CD4-positive, alpha-beta T cell (primary cell): ENCODE results near the gene NTRK2. TPM values are rescaled to one million over a fixed set of nuclear protein-coding genes. Genes with fewer than 3 reads are reported as not detected.

Experiments used
- ATAC-seq: fragments of 200-7000 bp; cut with Tn5 transposase; one replicate; pipeline ENCODE4 v1.10.0; 2022; ENCODE audit warnings: mild to moderate bottlenecking; ENCODE audit not compliant: poor library complexity
- CTCF ChIA-PET: fragments of 350-600 bp; sonication (Branson Sonifier 250); formaldehyde crosslinking; loops from one replicate; lab custom pipeline; 2021; ENCODE audit warnings: antibody characterized with exemption, inconsistent platforms; lab: Charles Lee
- POLR2A ChIA-PET: fragments of 350-600 bp; sonication (Branson Sonifier 250); formaldehyde crosslinking; loops from one replicate; lab custom pipeline; 2021; ENCODE audit warnings: antibody characterized with exemption, inconsistent platforms; lab: Charles Lee
- DNase-seq, 14 experiments: peaks; one replicate each; pipeline ENCODE4 v3.0.0-alpha.2; 2013 to 2020; ENCODE audit warnings: mixed read lengths in 2 of 14
- H3K27ac ChIP-seq, 2 donors: one replicate each; pipeline versions ENCODE4 v1.5.1 to v1.7.0; 2013; ENCODE audit warnings: low read length in 2 of 2, low read depth in 1 of 2, mild to moderate bottlenecking in 1 of 2
- H3K27me3 ChIP-seq, 2 experiments: 1 replicate in 1 of 2; 2 replicates in 1 of 2; pipeline versions ENCODE4 v1.6.1 to v1.7.0; 2013; ENCODE audit warnings: low read length in 2 of 2, control low read depth in 1 of 2, mild to moderate bottlenecking in 1 of 2, moderate library complexity in 1 of 2; ENCODE audit not compliant: insufficient read depth in 2 of 2, control insufficient read depth in 1 of 2
- H3K36me3 ChIP-seq: one replicate; pipeline ENCODE4 v1.6.1; 2013; ENCODE audit warnings: low read length, control low read depth; ENCODE audit not compliant: insufficient read depth
- H3K4me1 ChIP-seq: one replicate; pipeline ENCODE4 v1.6.1; 2013; ENCODE audit warnings: low read length, control low read depth; ENCODE audit not compliant: insufficient read depth
- H3K4me3 ChIP-seq: one replicate; pipeline ENCODE4 v1.5.1; 2013; ENCODE audit warnings: mild to moderate bottlenecking, low read length, moderate library complexity
- H3K9me3 ChIP-seq, 2 experiments: 1 replicate in 1 of 2; 2 replicates in 1 of 2; pipeline versions ENCODE4 v1.6.1 to v1.7.0; 2013; ENCODE audit warnings: low read length in 2 of 2, mild to moderate bottlenecking in 2 of 2, control low read depth in 1 of 2, moderate library complexity in 1 of 2; ENCODE audit not compliant: control insufficient read depth in 1 of 2, insufficient read depth in 1 of 2
- H3K27ac Mint-ChIP-seq: one replicate; pipeline ENCODE4 v1.8.0; 2020; ENCODE audit warnings: mixed read lengths
- H3K27me3 Mint-ChIP-seq: one replicate; pipeline ENCODE4 v1.8.0; 2021; ENCODE audit warnings: mixed read lengths
- H3K36me3 Mint-ChIP-seq: one replicate; pipeline ENCODE4 v1.8.0; 2021; ENCODE audit warnings: low read depth, mixed read lengths
- H3K4me1 Mint-ChIP-seq: one replicate; pipeline ENCODE4 v1.8.0; 2021; ENCODE audit warnings: low read depth, mixed read lengths
- H3K4me3 Mint-ChIP-seq: one replicate; pipeline ENCODE4 v1.8.0; 2020; ENCODE audit warnings: mild to moderate bottlenecking, mixed read lengths
- H3K9me3 Mint-ChIP-seq: one replicate; pipeline ENCODE4 v1.8.0; 2020; ENCODE audit warnings: mixed read lengths
- intact Hi-C, 2 experiments: fragments of 100-400 bp; cut with DNase I in 1 of 2; cut with micrococcal nuclease in 1 of 2; formaldehyde crosslinking; loops; one replicate each; pipeline versions ENCODE4 v1.15.1 to v1.9.0; 2023 to 2025; cut with DNase I, micrococcal nuclease
- total RNA-seq, 174 experiments: library from RNA in 2 of 174; stranded (reverse) in 2 of 174; gene quantifications; one replicate each; pipeline ENCODE4 v1.2.3 and lab custom pipeline; 2021 to 2026
- TF ChIP-seq, protein P1 (sequence below): fragments of 200-600 bp; IDR thresholded peaks from one replicate; pipeline ENCODE4 v1.8.0; 2022; ENCODE audit warnings: antibody characterized with exemption, mild to moderate bottlenecking

NTRK2 gene
- total RNA-seq, 2 experiments from 2014 or later, result 0.06 to 0.14 TPM

DNA sequence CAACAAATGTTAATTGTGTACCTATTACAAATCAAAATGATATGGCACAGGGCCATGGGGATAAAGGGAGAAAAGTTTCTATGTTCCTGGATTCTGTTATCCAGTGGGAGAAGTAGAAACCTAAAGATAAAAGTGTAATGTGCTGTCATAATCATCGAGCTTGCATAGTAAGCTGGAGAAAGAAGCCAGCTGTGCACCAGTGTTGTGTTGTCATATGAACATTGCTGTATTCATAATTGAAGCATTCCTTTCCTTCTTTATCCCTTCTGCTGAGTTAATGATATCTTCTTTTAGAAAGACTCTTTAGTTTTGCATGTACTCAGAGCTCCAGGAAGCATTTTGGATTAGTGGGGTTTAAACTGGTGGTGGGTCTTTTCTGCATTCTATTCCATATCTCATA lies 39.5 kb downstream of the NTRK2 start:
- no peaks in the 10 kb centered on the region for H3K36me3 Mint-ChIP-seq
- H3K4me1 Mint-ChIP-seq, result no peaks in the 10 kb centered on the region
- no peak overlapping the region for H3K27ac Mint-ChIP-seq
- H3K27me3 ChIP-seq, result no peaks in the 10 kb centered on the region
- TF ChIP-seq, protein P1, sequence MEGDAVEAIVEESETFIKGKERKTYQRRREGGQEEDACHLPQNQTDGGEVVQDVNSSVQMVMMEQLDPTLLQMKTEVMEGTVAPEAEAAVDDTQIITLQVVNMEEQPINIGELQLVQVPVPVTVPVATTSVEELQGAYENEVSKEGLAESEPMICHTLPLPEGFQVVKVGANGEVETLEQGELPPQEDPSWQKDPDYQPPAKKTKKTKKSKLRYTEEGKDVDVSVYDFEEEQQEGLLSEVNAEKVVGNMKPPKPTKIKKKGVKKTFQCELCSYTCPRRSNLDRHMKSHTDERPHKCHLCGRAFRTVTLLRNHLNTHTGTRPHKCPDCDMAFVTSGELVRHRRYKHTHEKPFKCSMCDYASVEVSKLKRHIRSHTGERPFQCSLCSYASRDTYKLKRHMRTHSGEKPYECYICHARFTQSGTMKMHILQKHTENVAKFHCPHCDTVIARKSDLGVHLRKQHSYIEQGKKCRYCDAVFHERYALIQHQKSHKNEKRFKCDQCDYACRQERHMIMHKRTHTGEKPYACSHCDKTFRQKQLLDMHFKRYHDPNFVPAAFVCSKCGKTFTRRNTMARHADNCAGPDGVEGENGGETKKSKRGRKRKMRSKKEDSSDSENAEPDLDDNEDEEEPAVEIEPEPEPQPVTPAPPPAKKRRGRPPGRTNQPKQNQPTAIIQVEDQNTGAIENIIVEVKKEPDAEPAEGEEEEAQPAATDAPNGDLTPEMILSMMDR, result no peak
- POLR2A ChIA-PET, result no interaction called here
- no peak for DNase-seq
- H3K4me3 ChIP-seq, result no peak overlapping the region
- H3K27me3 Mint-ChIP-seq, result peaks cover 9% of the 10 kb centered on the region
- peaks cover 3% of the 10 kb centered on the region for H3K4me1 ChIP-seq
- no peak overlapping the region for H3K4me3 Mint-ChIP-seq
- ATAC-seq, result no peak
- intact Hi-C loops, result no loop called here
- H3K27ac ChIP-seq, result no peak overlapping the region
- H3K36me3 ChIP-seq, result no peaks in the 10 kb centered on the region
- CTCF ChIA-PET, result interaction anchor here (1.3 kb wide), 1 partner anchor 13 kb away, joined by 3 read pairs; no protein-coding TSS in a partner anchor
- H3K9me3 Mint-ChIP-seq, result no peaks in the 10 kb centered on the region
- H3K9me3 ChIP-seq, result no peaks in the 10 kb centered on the region

DNA sequence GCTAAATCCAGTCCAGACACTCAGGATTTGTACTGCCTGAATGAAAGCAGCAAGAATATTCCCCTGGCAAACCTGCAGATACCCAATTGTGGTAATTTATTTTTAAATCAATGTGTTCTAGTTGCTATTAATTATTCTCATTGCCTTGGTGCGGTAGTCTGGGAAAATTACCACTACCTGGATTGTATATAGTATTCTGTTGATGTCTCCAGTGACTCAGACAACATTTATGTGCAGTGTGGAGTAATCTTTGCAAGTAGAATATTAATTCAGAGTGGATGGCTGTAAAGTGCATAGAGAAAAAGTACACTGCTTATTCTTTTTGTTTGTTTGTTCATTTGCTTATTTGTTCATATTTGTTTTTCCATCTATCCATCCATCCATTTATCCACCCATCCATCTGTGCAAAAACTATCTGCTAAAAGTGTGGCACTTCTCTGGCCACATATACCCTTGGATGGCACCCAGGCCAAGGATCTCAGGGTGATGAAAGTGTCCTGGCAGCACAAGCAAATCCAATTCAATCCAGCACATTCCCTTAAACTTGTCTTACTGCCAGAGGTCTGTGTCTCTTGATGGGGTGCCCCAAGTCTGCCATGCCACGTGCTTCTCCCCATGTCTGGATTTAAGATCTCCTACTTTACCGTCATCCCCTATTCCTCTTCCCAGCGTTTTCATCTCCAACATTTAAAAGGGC lies 41.3 kb downstream of the NTRK2 start:
- intact Hi-C loops, result no loop called here
- H3K4me1 Mint-ChIP-seq, result no peaks in the 10 kb centered on the region
- Histone ChIP-seq H3K36me3 (no peaks in the 10 kb centered on the region), H3K27ac (no peak overlapping the region), H3K4me3 (no peak overlapping the region), H3K27me3 (no peaks in the 10 kb centered on the region), H3K9me3 (no peaks in the 10 kb centered on the region), H3K4me1 (peaks cover 3% of the 10 kb centered on the region)
- ATAC-seq (no peak), DNase-seq (no peak)
- no peaks in the 10 kb centered on the region for H3K9me3 Mint-ChIP-seq
- no peaks in the 10 kb centered on the region for H3K36me3 Mint-ChIP-seq
- ChIA-PET POLR2A (no interaction called here), CTCF (interaction anchor here (1.3 kb wide), 1 partner anchor 15 kb away, joined by 3 read pairs; no protein-coding TSS in a partner anchor)
- H3K4me3 Mint-ChIP-seq, result no peak overlapping the region
- TF ChIP-seq, protein P1, result no peak
- peaks cover 9% of the 10 kb centered on the region for H3K27me3 Mint-ChIP-seq
- no peak overlapping the region for H3K27ac Mint-ChIP-seq

DNA sequence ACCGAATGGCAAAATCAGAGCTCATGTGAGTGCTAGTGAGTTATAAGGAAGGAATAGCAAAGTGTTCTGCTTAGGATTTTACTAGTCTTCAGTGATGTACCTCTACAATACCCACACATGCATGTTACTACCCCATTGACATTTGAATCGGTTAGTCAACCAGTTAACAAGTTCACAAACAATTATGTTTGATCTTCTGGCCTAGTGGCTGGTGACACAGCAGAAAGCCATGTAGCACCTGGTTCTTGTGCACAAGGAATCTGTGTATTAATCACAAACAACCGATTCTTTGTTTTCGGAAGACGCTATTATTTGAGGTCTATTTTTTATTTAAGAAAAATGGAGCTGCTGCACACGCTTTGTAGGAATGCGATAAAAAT lies 41.9 kb downstream of the NTRK2 start:
- H3K27ac ChIP-seq, result no peak overlapping the region
- Mint-ChIP-seq H3K36me3 (no peaks in the 10 kb centered on the region), H3K27me3 (peaks cover 9% of the 10 kb centered on the region), H3K9me3 (no peaks in the 10 kb centered on the region), H3K27ac (no peak overlapping the region), H3K4me3 (no peak overlapping the region), H3K4me1 (no peaks in the 10 kb centered on the region)
- intact Hi-C loops, result no loop called here
- ChIA-PET POLR2A (no interaction called here), CTCF (no interaction called here)
- ATAC-seq, result no peak
- no peaks in the 10 kb centered on the region for H3K36me3 ChIP-seq
- DNase-seq, result no peak
- TF ChIP-seq, protein P1, result no peak
- H3K9me3 ChIP-seq, result no peaks in the 10 kb centered on the region
- H3K27me3 ChIP-seq, result no peaks in the 10 kb centered on the region
- H3K4me3 ChIP-seq, result no peak overlapping the region
- peaks cover 3% of the 10 kb centered on the region for H3K4me1 ChIP-seq
